Nephron progenitor cell (in vitro differentiated cells): ENCODE measurements around the gene RGS14.

Experiments used
- DNase-seq: peaks from one replicate; pipeline ENCODE4 v3.0.0; 2021
- H3K27ac Mint-ChIP-seq: 2 replicates; pipeline ENCODE4 v1.8.0; 2021; ENCODE audit warnings: mild to moderate bottlenecking, moderate library complexity, mixed read lengths
- H3K27me3 Mint-ChIP-seq: 2 replicates; pipeline ENCODE4 v1.8.0; 2021; ENCODE audit warnings: mild to moderate bottlenecking, low read depth, mixed read lengths; ENCODE audit not compliant: poor library complexity
- H3K36me3 Mint-ChIP-seq: 2 replicates; pipeline ENCODE4 v1.8.0; 2021; ENCODE audit warnings: low read depth, mixed read lengths
- H3K4me1 Mint-ChIP-seq: 2 replicates; pipeline ENCODE4 v1.8.0; 2021; ENCODE audit warnings: mixed read lengths
- H3K4me3 Mint-ChIP-seq: 2 replicates; pipeline ENCODE4 v1.8.0; 2021; ENCODE audit warnings: mild to moderate bottlenecking, moderate library complexity, mixed read lengths
- H3K9me3 Mint-ChIP-seq: 2 replicates; pipeline ENCODE4 v1.8.0; 2021; ENCODE audit warnings: mild to moderate bottlenecking, moderate library complexity, mixed read lengths
- TF ChIP-seq, protein P1 (sequence below): fragments of 200-600 bp; sonication (generic); IDR thresholded peaks from 2 replicates; pipeline ENCODE4 v1.5.0; 2021; ENCODE audit warnings: antibody characterized with exemption

RGS14 gene

DNA sequence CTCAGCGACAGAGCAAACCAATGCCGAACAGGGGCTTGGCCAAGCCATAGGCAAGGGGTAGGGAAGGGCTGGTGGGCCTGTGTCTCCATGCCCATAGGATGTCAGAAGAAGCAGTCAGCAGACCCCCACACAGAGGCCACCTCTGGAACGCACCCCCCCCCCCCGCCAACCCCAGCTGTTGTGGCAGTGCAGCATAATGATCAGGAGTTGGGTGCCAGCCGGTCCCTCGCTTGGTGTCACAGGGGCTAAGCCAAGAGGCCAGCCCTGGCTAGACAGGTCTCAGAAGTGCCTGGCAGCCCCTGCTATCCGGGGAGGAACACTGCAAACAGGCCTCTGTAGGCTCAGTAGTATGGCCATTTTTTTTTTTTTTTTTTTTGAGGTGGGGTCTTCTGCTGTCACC is 42.3 kb upstream of the RGS14 start:
- peaks cover 11% of the 10 kb centered on the region for H3K9me3 Mint-ChIP-seq
- TF ChIP-seq, protein P1, sequence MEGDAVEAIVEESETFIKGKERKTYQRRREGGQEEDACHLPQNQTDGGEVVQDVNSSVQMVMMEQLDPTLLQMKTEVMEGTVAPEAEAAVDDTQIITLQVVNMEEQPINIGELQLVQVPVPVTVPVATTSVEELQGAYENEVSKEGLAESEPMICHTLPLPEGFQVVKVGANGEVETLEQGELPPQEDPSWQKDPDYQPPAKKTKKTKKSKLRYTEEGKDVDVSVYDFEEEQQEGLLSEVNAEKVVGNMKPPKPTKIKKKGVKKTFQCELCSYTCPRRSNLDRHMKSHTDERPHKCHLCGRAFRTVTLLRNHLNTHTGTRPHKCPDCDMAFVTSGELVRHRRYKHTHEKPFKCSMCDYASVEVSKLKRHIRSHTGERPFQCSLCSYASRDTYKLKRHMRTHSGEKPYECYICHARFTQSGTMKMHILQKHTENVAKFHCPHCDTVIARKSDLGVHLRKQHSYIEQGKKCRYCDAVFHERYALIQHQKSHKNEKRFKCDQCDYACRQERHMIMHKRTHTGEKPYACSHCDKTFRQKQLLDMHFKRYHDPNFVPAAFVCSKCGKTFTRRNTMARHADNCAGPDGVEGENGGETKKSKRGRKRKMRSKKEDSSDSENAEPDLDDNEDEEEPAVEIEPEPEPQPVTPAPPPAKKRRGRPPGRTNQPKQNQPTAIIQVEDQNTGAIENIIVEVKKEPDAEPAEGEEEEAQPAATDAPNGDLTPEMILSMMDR: no peak
- peaks cover 31% of the 10 kb centered on the region for H3K4me1 Mint-ChIP-seq
- H3K36me3 Mint-ChIP-seq: peaks cover 14% of the 10 kb centered on the region
- peaks cover 5% of the 10 kb centered on the region for H3K27me3 Mint-ChIP-seq
- no peak for DNase-seq
- H3K27ac Mint-ChIP-seq: no peak overlapping the region
- H3K4me3 Mint-ChIP-seq: no peak overlapping the region

DNA sequence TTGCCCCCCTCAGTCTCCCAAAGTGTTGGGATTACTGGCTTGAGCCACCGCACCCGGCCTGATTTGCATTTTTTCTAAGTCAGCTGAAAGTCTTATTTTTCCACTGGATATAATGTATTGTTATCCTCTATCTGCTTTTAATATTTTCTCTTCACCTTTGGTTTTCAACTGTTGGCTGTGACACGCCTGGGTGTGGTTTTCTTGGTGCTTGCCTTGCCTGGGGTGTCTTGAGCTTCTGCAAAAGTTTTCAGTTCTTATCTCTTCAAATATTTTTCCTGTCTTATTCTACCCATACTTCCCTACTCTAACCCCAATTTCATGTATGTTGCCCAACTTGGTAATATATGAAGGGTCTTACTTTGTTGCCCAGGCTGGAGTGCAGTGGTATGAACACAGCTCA is 41.7 kb upstream of the RGS14 start:
- Mint-ChIP-seq H3K27ac (no peak overlapping the region), H3K27me3 (peaks cover 5% of the 10 kb centered on the region), H3K4me1 (peaks cover 25% of the 10 kb centered on the region), H3K9me3 (peaks cover 11% of the 10 kb centered on the region), H3K4me3 (no peak overlapping the region), H3K36me3 (peaks cover 17% of the 10 kb centered on the region)
- TF ChIP-seq, protein P1: no peak
- DNase-seq: no peak

DNA sequence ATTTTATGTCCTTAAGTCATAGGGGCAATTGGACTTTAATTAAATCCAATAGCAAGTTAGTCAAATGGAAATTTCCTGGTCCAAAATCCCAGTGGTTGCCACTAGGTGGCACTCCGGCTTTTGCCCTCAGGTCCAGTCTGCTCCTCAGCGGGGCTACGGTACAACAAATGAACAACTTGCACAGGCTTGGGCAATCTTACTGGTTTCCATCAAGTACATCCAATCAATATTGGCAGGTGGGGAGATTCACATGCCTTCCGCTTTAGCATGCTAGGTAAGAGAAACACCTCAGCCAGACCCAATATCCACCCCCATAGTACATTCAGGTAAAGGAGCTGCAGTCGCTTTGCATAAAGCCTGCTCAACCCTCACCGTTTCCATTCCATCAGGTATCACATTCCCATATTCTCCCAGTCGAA is 39.8 kb upstream of the RGS14 start:
- Mint-ChIP-seq H3K4me3 (no peak overlapping the region), H3K9me3 (peaks cover 15% of the 10 kb centered on the region)

DNA sequence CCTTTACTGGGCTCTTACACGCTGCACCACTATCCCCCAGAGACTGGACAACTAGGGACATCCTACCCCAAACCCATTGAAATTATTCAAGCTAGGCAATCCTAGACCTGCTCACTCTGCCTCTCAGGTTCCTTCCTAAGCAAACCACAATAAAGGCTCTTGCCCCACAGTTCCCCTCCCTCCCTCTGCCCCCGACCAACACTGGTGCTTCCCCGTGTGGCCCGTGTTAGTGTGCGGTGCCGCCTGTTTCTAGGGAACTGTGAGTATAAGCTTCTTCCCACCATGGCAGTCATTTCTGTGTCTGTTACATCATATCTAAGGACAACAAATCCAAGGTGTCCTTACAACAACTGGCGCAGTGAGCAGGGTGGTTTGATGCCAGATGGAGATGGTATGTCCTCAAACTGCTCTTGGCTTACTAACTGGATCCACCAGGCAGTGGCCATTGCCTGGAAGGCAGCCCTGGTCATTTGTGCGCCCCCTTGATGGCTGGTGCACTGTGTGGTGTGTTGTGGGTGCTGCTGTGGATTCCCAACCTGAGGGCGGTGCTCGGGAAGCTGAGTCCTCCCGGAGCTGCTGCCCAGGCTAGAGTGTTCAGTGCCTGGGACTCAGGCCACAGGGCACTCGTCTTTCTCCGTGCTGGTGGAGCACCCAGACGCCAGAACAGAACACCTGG is 37.7 kb upstream of the RGS14 start:
- peaks cover 44% of the 10 kb centered on the region for H3K36me3 Mint-ChIP-seq
- H3K27me3 Mint-ChIP-seq: peaks cover 5% of the 10 kb centered on the region
- H3K4me1 Mint-ChIP-seq: peaks cover 8% of the 10 kb centered on the region
- TF ChIP-seq, protein P1: no peak
- no peak overlapping the region for H3K4me3 Mint-ChIP-seq
- peaks cover 15% of the 10 kb centered on the region for H3K9me3 Mint-ChIP-seq
- no peak overlapping the region for H3K27ac Mint-ChIP-seq
- DNase-seq: no peak

More for the DNA sequence above, 39.8 kb upstream of the RGS14 start:
- Mint-ChIP-seq H3K27ac (no peak overlapping the region), H3K36me3 (peaks cover 29% of the 10 kb centered on the region), H3K27me3 (peaks cover 5% of the 10 kb centered on the region), H3K4me1 (peaks cover 19% of the 10 kb centered on the region)
- TF ChIP-seq, protein P1: peak; percentile 82
- peak; percentile 73 for DNase-seq

DNA sequence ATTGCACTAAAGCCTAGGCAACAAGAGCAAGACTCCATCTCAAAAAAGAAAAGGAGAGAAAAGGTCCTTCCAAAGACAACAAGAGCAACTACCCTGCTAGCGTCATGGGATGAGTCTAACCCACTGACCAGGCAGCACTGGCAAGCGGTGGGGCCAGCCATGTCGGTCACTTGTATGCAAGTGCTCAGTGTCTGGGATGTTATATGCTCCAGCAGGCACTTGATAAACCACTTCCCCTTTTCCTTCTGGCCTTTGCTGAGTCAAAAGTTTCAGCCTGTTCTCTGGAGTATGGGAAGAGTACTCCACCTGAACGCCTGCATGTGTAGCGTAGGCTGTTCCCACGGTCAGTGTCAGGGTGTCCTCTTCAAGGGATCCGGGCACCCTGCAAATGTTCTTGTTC is 36.8 kb upstream of the RGS14 start:
- H3K27me3 Mint-ChIP-seq: peaks cover 5% of the 10 kb centered on the region
- H3K9me3 Mint-ChIP-seq: peaks cover 15% of the 10 kb centered on the region
- H3K36me3 Mint-ChIP-seq: peaks cover 44% of the 10 kb centered on the region
- no peak for DNase-seq
- H3K27ac Mint-ChIP-seq: no peak overlapping the region
- H3K4me3 Mint-ChIP-seq: no peak overlapping the region
- peaks cover 5% of the 10 kb centered on the region for H3K4me1 Mint-ChIP-seq
- TF ChIP-seq, protein P1: no peak

DNA sequence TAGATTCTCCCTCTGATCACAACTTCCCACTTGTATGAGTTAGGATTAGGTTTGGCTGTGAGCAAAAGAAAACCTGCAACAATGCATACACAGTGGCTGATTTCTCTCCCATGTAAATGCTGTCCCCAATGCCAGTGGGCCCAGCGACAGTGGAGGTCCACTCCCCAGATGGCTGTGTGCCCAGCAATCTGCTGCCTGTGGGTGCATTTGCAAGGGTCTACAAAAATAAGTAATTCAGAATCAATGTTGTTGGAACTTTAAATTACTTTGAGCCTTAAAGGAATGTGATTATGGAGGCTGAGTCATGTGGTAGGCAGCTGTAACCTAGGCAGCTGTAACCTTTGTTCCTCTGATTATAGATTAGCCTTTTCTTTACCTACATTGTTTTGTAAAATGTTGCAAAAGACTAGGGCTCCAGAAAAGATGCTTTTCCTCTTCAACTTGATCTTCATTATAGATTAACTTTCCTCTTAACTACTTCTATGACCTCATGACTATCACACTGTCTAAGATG is 31.8 kb upstream of the RGS14 start:
- H3K9me3 Mint-ChIP-seq: peaks cover 4% of the 10 kb centered on the region
- no peaks in the 10 kb centered on the region for H3K27me3 Mint-ChIP-seq
- no peak overlapping the region for H3K4me3 Mint-ChIP-seq
- TF ChIP-seq, protein P1: no peak
- no peaks in the 10 kb centered on the region for H3K4me1 Mint-ChIP-seq
- peaks cover 39% of the 10 kb centered on the region for H3K36me3 Mint-ChIP-seq
- H3K27ac Mint-ChIP-seq: no peak overlapping the region
- no peak for DNase-seq
